ENCODE results near the gene OR2F1.

Gene OR2F1

GRCh38 chr7:143954544-143954943 lies at the start of gene OR2F1:
Gene OR2F1, plus strand, starts transcription at chr7:143954844. Its CDS starts 5,127 bp downstream, at chr7:143959971.
- no peak within 1 kb of the TSS for H3K4me3 ChIP-seq
- H3K27ac ChIP-seq = no peak within 1 kb of the TSS

GRCh38 chr7:143905509-143905908 lies 49.1 kb upstream of the OR2F1 start:
- Histone ChIP-seq H3K27ac (no peak overlapping the region), H3K4me3 (no peak overlapping the region)

GRCh38 chr7:143906151-143906550 lies 48.5 kb upstream of the OR2F1 start:
- H3K27ac ChIP-seq = no peak overlapping the region
- H3K4me3 ChIP-seq = no peak overlapping the region

- H3K27ac ChIP-seq = no peak overlapping the region
Measured at GRCh38 chr7:143906895-143907294, 47.7 kb upstream of the OR2F1 start.

GRCh38 chr7:143908120-143908519 lies 46.5 kb upstream of the OR2F1 start:
- H3K4me3 ChIP-seq = no peak overlapping the region
- no peak overlapping the region for H3K27ac ChIP-seq

More at GRCh38 chr7:143906895-143907294, 47.7 kb upstream of the OR2F1 start:
- no peak overlapping the region for H3K4me3 ChIP-seq

GRCh38 chr7:143909863-143910262 lies 44.8 kb upstream of the OR2F1 start:
- no peak overlapping the region for H3K27ac ChIP-seq
- no peak overlapping the region for H3K4me3 ChIP-seq

- Histone ChIP-seq H3K27ac (no peak overlapping the region), H3K4me3 (no peak overlapping the region)
Measured at GRCh38 chr7:143910473-143911248, 44.0 kb upstream of the OR2F1 start.

- Histone ChIP-seq H3K4me3 (no peak overlapping the region), H3K27ac (no peak overlapping the region)
Measured at GRCh38 chr7:143913945-143914615, 40.6 kb upstream of the OR2F1 start.

- no peak overlapping the region for H3K27ac ChIP-seq
Measured at GRCh38 chr7:143914938-143915652, 39.5 kb upstream of the OR2F1 start.

GRCh38 chr7:143924851-143925250 lies 29.8 kb upstream of the OR2F1 start:
- no peak overlapping the region for H3K27ac ChIP-seq
- no peak overlapping the region for H3K4me3 ChIP-seq

More at GRCh38 chr7:143914938-143915652, 39.5 kb upstream of the OR2F1 start:
- H3K4me3 ChIP-seq = no peak overlapping the region

- Histone ChIP-seq H3K4me3 (no peak overlapping the region), H3K27ac (no peak overlapping the region)
Measured at GRCh38 chr7:143929224-143929920, 25.3 kb upstream of the OR2F1 start.

- H3K27ac ChIP-seq = no peak overlapping the region
Measured at GRCh38 chr7:143931739-143932138, 22.9 kb upstream of the OR2F1 start.

GRCh38 chr7:143934526-143935325 lies 19.9 kb upstream of the OR2F1 start, which contains the start of gene OR2F2:
Gene OR2F2, plus strand, starts transcription at chr7:143935233. Its CDS starts 0 bp downstream, at chr7:143935233.
- Histone ChIP-seq H3K27ac (no peak within 1 kb of the TSS), H3K4me3 (no peak within 1 kb of the TSS)

More at GRCh38 chr7:143931739-143932138, 22.9 kb upstream of the OR2F1 start:
- no peak overlapping the region for H3K4me3 ChIP-seq

GRCh38 chr7:143936087-143937009 lies 18.3 kb upstream of the OR2F1 start:
- Histone ChIP-seq H3K4me3 (no peak overlapping the region), H3K27ac (no peak overlapping the region)

- H3K27ac ChIP-seq = no peak overlapping the region
- no peak overlapping the region for H3K4me3 ChIP-seq
Measured at GRCh38 chr7:143938379-143939243, 16.0 kb upstream of the OR2F1 start.

GRCh38 chr7:143945423-143945822 lies 9.2 kb upstream of the OR2F1 start:
- Histone ChIP-seq H3K4me3 (no peak overlapping the region), H3K27ac (no peak overlapping the region)

- Histone ChIP-seq H3K27ac (no peak overlapping the region), H3K4me3 (no peak overlapping the region)
Measured at GRCh38 chr7:143947111-143947510, 7.5 kb upstream of the OR2F1 start.
